Measurements from ENCODE around the gene DNM3.
A peak's percentile ranks its signal among the peaks of the same experiment; 100 is the strongest.

Gene DNM3

GRCh38 chr1:172144445-172145061 lies 303.3 kb downstream of the DNM3 start:
- no peak overlapping the region for H3K4me3 ChIP-seq (ENCODE audit: low read depth, low read length)
- TF ChIP-seq ZNF169 (tag by site-specific recombination; IDR thresholded peaks at IDR 0.05) (no peak), ZNF362 (tag by site-specific recombination; IDR thresholded peaks at IDR 0.05) (no peak), ZNF354C (tag by site-specific recombination; IDR thresholded peaks at IDR 0.05; ENCODE audit: borderline replicate concordance, low read depth) (no peak)
- H3K36me3 ChIP-seq (ENCODE audit: control insufficient read depth in 2 of 2, insufficient read depth in 1 of 2, low read length in 2 of 2): no peaks in the 10 kb centered on the region
- CTCF ChIA-PET: no interaction called here
- no peak overlapping the region for H3K27ac ChIP-seq (ENCODE audit: extremely low read depth, low read depth, low read length)
- POLR2A ChIA-PET: no interaction called here
- no peaks in the 10 kb centered on the region for H3K4me1 ChIP-seq (ENCODE audit: control insufficient read depth, insufficient read depth, low read length)
- no peaks in the 10 kb centered on the region for H3K9me3 ChIP-seq (ENCODE audit: control insufficient read depth, insufficient read depth, low read depth, low read length)

- Histone ChIP-seq H3K9me3 (ENCODE audit: control insufficient read depth, insufficient read depth, low read depth, low read length) (no peaks in the 10 kb centered on the region), H3K4me3 (ENCODE audit: low read depth, low read length) (no peak overlapping the region), H3K4me1 (ENCODE audit: control insufficient read depth, insufficient read depth, low read length) (no peaks in the 10 kb centered on the region), H3K27ac (ENCODE audit: extremely low read depth, low read depth, low read length) (no peak overlapping the region), H3K36me3 (ENCODE audit: control insufficient read depth in 2 of 2, insufficient read depth in 1 of 2, low read length in 2 of 2) (no peaks in the 10 kb centered on the region)
- ChIA-PET CTCF (interaction anchor here (0.6 kb wide), 2 partner anchors 257 to 289 kb away, joined by 3 to 4 read pairs; no protein-coding TSS in a partner anchor), POLR2A (no interaction called here)
- TF ChIP-seq ZSCAN23 (tag by site-specific recombination; IDR thresholded peaks at IDR 0.05): no peak
- TF ChIP-seq HOXC10 (CRISPR knock-in tag; IDR thresholded peaks at IDR 0.05): no peak
- no peak for TF ChIP-seq GLI4 (tag by site-specific recombination; IDR thresholded peaks at IDR 0.05)
- TF ChIP-seq ZNF596 (tag by site-specific recombination; IDR thresholded peaks at IDR 0.05): peak; percentile 43; the same call in 1 of the 2 replicates
- no peak for TF ChIP-seq BCL11B (tag by site-specific recombination; IDR thresholded peaks at IDR 0.05; ENCODE audit: low read depth)
- peak; percentile 49; the same call in 1 of the 2 replicates for TF ChIP-seq ZNF366 (tag by site-specific recombination; conservative IDR thresholded peaks at IDR 0.05)
- TF ChIP-seq ZNF521 (tag by site-specific recombination; IDR thresholded peaks at IDR 0.05): no peak
- TF ChIP-seq ZNF214 (tag by site-specific recombination; IDR thresholded peaks at IDR 0.05; ENCODE audit: borderline replicate concordance): no peak
- no peak for TF ChIP-seq ZNF311 (tag by site-specific recombination; IDR thresholded peaks at IDR 0.05; ENCODE audit: borderline replicate concordance)
- no peak for TF ChIP-seq ZNF555 (tag by site-specific recombination; conservative IDR thresholded peaks at IDR 0.05)
- no peak for TF ChIP-seq WT1 (tag by site-specific recombination; IDR thresholded peaks at IDR 0.05)
- TF ChIP-seq ZNF174 (tag by site-specific recombination; IDR thresholded peaks at IDR 0.05): no peak
These were observed 303.9 kb downstream of the DNM3 start for GRCh38 chr1:172145231-172145651.

GRCh38 chr1:172145656-172146055 lies 304.4 kb downstream of the DNM3 start:
- ChIA-PET POLR2A (no interaction called here), CTCF (interaction anchor here (0.6 kb wide), 2 partner anchors 256 to 289 kb away, joined by 3 to 4 read pairs; no protein-coding TSS in a partner anchor)
- Histone ChIP-seq H3K27ac (ENCODE audit: extremely low read depth, low read depth, low read length) (no peak overlapping the region), H3K4me3 (ENCODE audit: low read depth, low read length) (no peak overlapping the region), H3K9me3 (ENCODE audit: control insufficient read depth, insufficient read depth, low read depth, low read length) (no peaks in the 10 kb centered on the region), H3K4me1 (ENCODE audit: control insufficient read depth, insufficient read depth, low read length) (no peaks in the 10 kb centered on the region), H3K36me3 (ENCODE audit: control insufficient read depth in 2 of 2, insufficient read depth in 1 of 2, low read length in 2 of 2) (no peaks in the 10 kb centered on the region)
- no peak for TF ChIP-seq ZNF354C (tag by site-specific recombination; IDR thresholded peaks at IDR 0.05; ENCODE audit: borderline replicate concordance, low read depth)
- TF ChIP-seq ZNF692 (tag by site-specific recombination; IDR thresholded peaks at IDR 0.05): no peak
- no peak for TF ChIP-seq ZNF626 (tag by site-specific recombination; IDR thresholded peaks at IDR 0.05)
- TF ChIP-seq ZNF248 (tag by site-specific recombination; IDR thresholded peaks at IDR 0.05): no peak
